ENCODE results near the gene PRPF18.

GRCh38 chr10:13585943-13586342 lies 822 bp upstream of the PRPF18 start:
- no peak for TF ChIP-seq CTCF (IDR thresholded peaks at IDR 0.05)
- TF ChIP-seq POLR2A (IDR thresholded peaks at IDR 0.05): no peak
